DLD1 (cell line): Measurements from ENCODE around the gene IL12RB2.

Experiments
- in situ Hi-C: cut with HindIII; loops from 2 replicates; pipeline ENCODE4 v1.10.0; 2017; ENCODE audit warnings: low sequenced_read_pairs

IL12RB2 gene

GRCh38 chr1:67307251-67308060, at the start of gene IL12RB2:
TSS of gene IL12RB2 (plus strand) at chr1:67307873. CDS start at chr1:67320369, 12,496 bp downstream.
- in situ Hi-C loops: no loop called here

- in situ Hi-C loops: no loop called here
Observed at GRCh38 chr1:67261680-67262079, 46.0 kb upstream of the IL12RB2 start.

- in situ Hi-C loops: no loop called here
Observed at GRCh38 chr1:67262735-67263134, 44.9 kb upstream of the IL12RB2 start.

- in situ Hi-C loops: no loop called here
Observed at GRCh38 chr1:67264152-67264551, 43.5 kb upstream of the IL12RB2 start.

GRCh38 chr1:67264899-67265298, 42.8 kb upstream of the IL12RB2 start:
- in situ Hi-C loops: no loop called here

- in situ Hi-C loops: no loop called here
Observed at GRCh38 chr1:67269061-67269460, 38.6 kb upstream of the IL12RB2 start.

- in situ Hi-C loops: no loop called here
Observed at GRCh38 chr1:67270541-67270940, 37.1 kb upstream of the IL12RB2 start.

GRCh38 chr1:67273591-67273990, 34.1 kb upstream of the IL12RB2 start:
- in situ Hi-C loops: no loop called here

GRCh38 chr1:67274623-67275325, 32.9 kb upstream of the IL12RB2 start:
- in situ Hi-C loops: no loop called here

GRCh38 chr1:67280696-67281095, 27.0 kb upstream of the IL12RB2 start:
- in situ Hi-C loops: no loop called here

- in situ Hi-C loops: no loop called here
Observed at GRCh38 chr1:67281244-67281643, 26.4 kb upstream of the IL12RB2 start.

- in situ Hi-C loops: no loop called here
Observed at GRCh38 chr1:67285780-67286488, 21.7 kb upstream of the IL12RB2 start.

GRCh38 chr1:67290236-67290635, 17.4 kb upstream of the IL12RB2 start:
- in situ Hi-C loops: no loop called here

- in situ Hi-C loops: no loop called here
Observed at GRCh38 chr1:67294836-67295617, 12.6 kb upstream of the IL12RB2 start.

GRCh38 chr1:67298762-67299161, 8.9 kb upstream of the IL12RB2 start:
- in situ Hi-C loops: no loop called here

- in situ Hi-C loops: no loop called here
Observed at GRCh38 chr1:67299296-67299695, 8.4 kb upstream of the IL12RB2 start.

GRCh38 chr1:67300561-67300960, 7.1 kb upstream of the IL12RB2 start:
- in situ Hi-C loops: no loop called here

GRCh38 chr1:67304023-67304422, 3.6 kb upstream of the IL12RB2 start:
- in situ Hi-C loops: no loop called here

- in situ Hi-C loops: no loop called here
Observed at GRCh38 chr1:67306547-67306946, 1.1 kb upstream of the IL12RB2 start.

- in situ Hi-C loops: no loop called here
Observed at GRCh38 chr1:67308136-67308535, 463 bp downstream of the IL12RB2 start.

- in situ Hi-C loops: no loop called here
Observed at GRCh38 chr1:67312615-67313014, 4.9 kb downstream of the IL12RB2 start.
